IgD-negative memory B cell (primary cell): Measurements from ENCODE around the gene VPS13D. TPM values are rescaled to one million over a fixed set of nuclear protein-coding genes. Genes with fewer than 3 reads are reported as not detected.
A peak's percentile ranks its signal among the peaks of the same experiment; 100 is the strongest.

ENCODE experiments used
- H3K27ac Mint-ChIP-seq, 3 donors: one replicate each; pipeline ENCODE4 v1.8.0; 2020 to 2022; ENCODE audit warnings: mild to moderate bottlenecking in 3 of 3, mixed read lengths in 3 of 3, moderate library complexity in 1 of 3
- H3K27me3 Mint-ChIP-seq: one replicate; pipeline ENCODE4 v1.8.0; 2021; ENCODE audit warnings: mixed read lengths
- H3K36me3 Mint-ChIP-seq: one replicate; pipeline ENCODE4 v1.8.0; 2020; ENCODE audit warnings: mild to moderate bottlenecking, mixed read lengths
- H3K4me1 Mint-ChIP-seq, 3 donors: one replicate each; pipeline ENCODE4 v1.8.0; 2020 to 2022; ENCODE audit warnings: mixed read lengths in 3 of 3, mild to moderate bottlenecking in 1 of 3
- H3K4me3 Mint-ChIP-seq, 4 donors: one replicate each; pipeline ENCODE4 v1.8.0; 2020 to 2022; ENCODE audit warnings: mild to moderate bottlenecking in 4 of 4, mixed read lengths in 4 of 4, moderate library complexity in 3 of 4
- H3K9me3 Mint-ChIP-seq, 3 donors: one replicate each; pipeline ENCODE4 v1.8.0; 2020 to 2021; ENCODE audit warnings: mixed read lengths in 3 of 3, mild to moderate bottlenecking in 1 of 3
- polyA plus RNA-seq: library from polyadenylated mRNA; unstranded; fragments of 300-500 nt; fragmentation: Illumina TruSeq; gene quantifications from one replicate; pipeline ENCODE4 v1.2.3, GENCODE V29; 2021

Gene VPS13D
- polyA plus RNA-seq, 1 donor from 2014 or later = 8.9 TPM

GRCh38 chr1:12339811-12340543 is 110.1 kb downstream of the VPS13D start:
- Mint-ChIP-seq H3K9me3 (no peaks in the 10 kb centered on the region), H3K4me1 (peaks cover 20 to 21% (median 21%) of the 10 kb centered on the region in 3 donors), H3K4me3 (no peak overlapping the region), H3K36me3 (peaks cover 7% of the 10 kb centered on the region), H3K27me3 (no peaks in the 10 kb centered on the region), H3K27ac (no peak overlapping the region)

- Mint-ChIP-seq H3K4me3 (no peak overlapping the region), H3K9me3 (no peaks in the 10 kb centered on the region), H3K27ac (peak overlapping the region in 1 of 3 donors; percentile 20), H3K36me3 (peaks cover 7% of the 10 kb centered on the region), H3K4me1 (peaks cover 26 to 27% (median 26%) of the 10 kb centered on the region in 3 donors), H3K27me3 (no peaks in the 10 kb centered on the region)
Observed at GRCh38 chr1:12340544-12340930, 110.7 kb downstream of the VPS13D start.

GRCh38 chr1:12341667-12342066 is 111.8 kb downstream of the VPS13D start:
- H3K36me3 Mint-ChIP-seq = peaks cover 7% of the 10 kb centered on the region
- H3K9me3 Mint-ChIP-seq = no peaks in the 10 kb centered on the region
- peaks cover 31 to 38% (median 36%) of the 10 kb centered on the region in 3 donors for H3K4me1 Mint-ChIP-seq
- H3K27ac Mint-ChIP-seq = peak overlapping the region in 1 of 3 donors; percentile 81
- H3K4me3 Mint-ChIP-seq = no peak overlapping the region
- H3K27me3 Mint-ChIP-seq = peaks cover 2% of the 10 kb centered on the region

GRCh38 chr1:12342401-12343003 is 112.7 kb downstream of the VPS13D start:
- Mint-ChIP-seq H3K27ac (peak overlapping the region in 1 of 3 donors; percentile 74), H3K4me1 (peaks cover 31 to 38% (median 37%) of the 10 kb centered on the region in 3 donors), H3K9me3 (no peaks in the 10 kb centered on the region), H3K4me3 (no peak overlapping the region), H3K27me3 (peaks cover 2% of the 10 kb centered on the region), H3K36me3 (peaks cover 7% of the 10 kb centered on the region)

- peaks cover 5% of the 10 kb centered on the region for H3K36me3 Mint-ChIP-seq
- H3K4me3 Mint-ChIP-seq = peak overlapping the region in 2 of 4 donors; percentile 40 to 93
- H3K27ac Mint-ChIP-seq = peak overlapping the region in 2 of 3 donors; percentile 64 to 84
- peaks cover 2% of the 10 kb centered on the region for H3K27me3 Mint-ChIP-seq
- H3K9me3 Mint-ChIP-seq = no peaks in the 10 kb centered on the region
- H3K4me1 Mint-ChIP-seq = peaks cover 31 to 38% (median 37%) of the 10 kb centered on the region in 3 donors
Observed at GRCh38 chr1:12343823-12344487, 114.1 kb downstream of the VPS13D start.

- Mint-ChIP-seq H3K27me3 (peaks cover 2% of the 10 kb centered on the region), H3K4me1 (peaks cover 31 to 37% (median 36%) of the 10 kb centered on the region in 3 donors), H3K9me3 (no peaks in the 10 kb centered on the region), H3K27ac (peak overlapping the region; percentile 32 to 84 (median 64)), H3K4me3 (peak overlapping the region; percentile 46 to 93 (median 82)), H3K36me3 (peaks cover 9% of the 10 kb centered on the region)
Observed at GRCh38 chr1:12344596-12345349, 114.9 kb downstream of the VPS13D start.

- H3K4me1 Mint-ChIP-seq = peaks cover 31 to 37% (median 36%) of the 10 kb centered on the region in 3 donors
- peaks cover 0 to 5% (median 0%) of the 10 kb centered on the region in 3 donors for H3K9me3 Mint-ChIP-seq
- peak overlapping the region; percentile 32 to 84 (median 64) for H3K27ac Mint-ChIP-seq
- H3K36me3 Mint-ChIP-seq = peaks cover 16% of the 10 kb centered on the region
- H3K27me3 Mint-ChIP-seq = peaks cover 2% of the 10 kb centered on the region
- peak overlapping the region; percentile 46 to 93 (median 82) for H3K4me3 Mint-ChIP-seq
Observed at GRCh38 chr1:12345350-12346217, 115.8 kb downstream of the VPS13D start.

- Mint-ChIP-seq H3K9me3 (peaks cover 0 to 6% (median 0%) of the 10 kb centered on the region in 3 donors), H3K27me3 (peaks cover 2% of the 10 kb centered on the region), H3K27ac (peak overlapping the region in 1 of 3 donors; percentile 32), H3K36me3 (peaks cover 20% of the 10 kb centered on the region), H3K4me3 (no peak overlapping the region), H3K4me1 (peaks cover 28 to 37% (median 34%) of the 10 kb centered on the region in 3 donors)
Observed at GRCh38 chr1:12346483-12347151, 116.8 kb downstream of the VPS13D start.

- H3K27me3 Mint-ChIP-seq = peaks cover 2% of the 10 kb centered on the region
- H3K4me3 Mint-ChIP-seq = no peak overlapping the region
- peaks cover 26 to 31% (median 29%) of the 10 kb centered on the region in 3 donors for H3K4me1 Mint-ChIP-seq
- peaks cover 20% of the 10 kb centered on the region for H3K36me3 Mint-ChIP-seq
- H3K27ac Mint-ChIP-seq = no peak overlapping the region
- H3K9me3 Mint-ChIP-seq = peaks cover 0 to 6% (median 0%) of the 10 kb centered on the region in 3 donors
Observed at GRCh38 chr1:12348113-12348512, 118.3 kb downstream of the VPS13D start.

GRCh38 chr1:12353981-12354380 is 124.2 kb downstream of the VPS13D start:
- H3K27ac Mint-ChIP-seq = no peak overlapping the region

GRCh38 chr1:12356004-12356890 is 126.4 kb downstream of the VPS13D start:
- H3K27ac Mint-ChIP-seq = no peak overlapping the region
- H3K9me3 Mint-ChIP-seq = no peaks in the 10 kb centered on the region
- peaks cover 0 to 2% (median 0%) of the 10 kb centered on the region in 3 donors for H3K4me1 Mint-ChIP-seq
- no peak overlapping the region for H3K4me3 Mint-ChIP-seq
- H3K27me3 Mint-ChIP-seq = no peaks in the 10 kb centered on the region
- H3K36me3 Mint-ChIP-seq = peaks cover 8% of the 10 kb centered on the region

More at GRCh38 chr1:12353981-12354380, 124.2 kb downstream of the VPS13D start:
- Mint-ChIP-seq H3K27me3 (no peaks in the 10 kb centered on the region), H3K36me3 (peaks cover 21% of the 10 kb centered on the region), H3K9me3 (peaks cover 0 to 6% (median 0%) of the 10 kb centered on the region in 3 donors), H3K4me1 (peaks cover 0 to 2% (median 0%) of the 10 kb centered on the region in 3 donors), H3K4me3 (no peak overlapping the region)

- peaks cover 8% of the 10 kb centered on the region for H3K36me3 Mint-ChIP-seq
- no peaks in the 10 kb centered on the region for H3K27me3 Mint-ChIP-seq
- H3K4me1 Mint-ChIP-seq = no peaks in the 10 kb centered on the region
- H3K4me3 Mint-ChIP-seq = no peak overlapping the region
- H3K27ac Mint-ChIP-seq = peak overlapping the region in 1 of 3 donors; percentile 53
- H3K9me3 Mint-ChIP-seq = no peaks in the 10 kb centered on the region
Observed at GRCh38 chr1:12358499-12358898, 128.7 kb downstream of the VPS13D start.
